GM12873 (cell line): ENCODE measurements around the gene CLRN3.

Experiments used
- CTCF ChIP-seq: IDR thresholded peaks from 2 replicates; pipeline ENCODE4 v1.5.1; 2012; ENCODE audit warnings: low read depth, mild to moderate bottlenecking, moderate library complexity, low read length, control low read depth; ENCODE audit not compliant: insufficient read depth; ENCODE audit errors: missing control alignments

CLRN3 gene

DNA sequence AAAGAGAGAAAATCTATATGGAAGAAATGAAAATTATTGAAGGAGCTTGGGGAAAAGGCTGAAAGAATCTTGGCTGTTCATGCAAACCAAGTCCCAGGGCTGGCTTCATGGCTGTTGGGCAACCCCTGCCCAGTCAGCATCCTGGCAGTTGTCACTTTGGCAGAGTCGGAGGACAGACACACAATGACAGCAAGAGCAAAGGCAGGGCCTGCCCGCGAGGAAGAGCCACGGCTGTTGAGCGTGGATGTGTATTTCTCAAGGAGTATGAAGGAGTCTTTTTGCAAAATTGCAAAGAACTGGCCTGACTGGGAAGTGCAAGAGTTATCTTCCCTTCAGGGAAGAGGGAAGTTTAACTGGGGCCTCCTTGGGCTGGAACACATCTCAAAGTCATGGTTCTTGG, 25.8 kb upstream of the CLRN3 start:
- TF ChIP-seq CTCF, result no peak

DNA sequence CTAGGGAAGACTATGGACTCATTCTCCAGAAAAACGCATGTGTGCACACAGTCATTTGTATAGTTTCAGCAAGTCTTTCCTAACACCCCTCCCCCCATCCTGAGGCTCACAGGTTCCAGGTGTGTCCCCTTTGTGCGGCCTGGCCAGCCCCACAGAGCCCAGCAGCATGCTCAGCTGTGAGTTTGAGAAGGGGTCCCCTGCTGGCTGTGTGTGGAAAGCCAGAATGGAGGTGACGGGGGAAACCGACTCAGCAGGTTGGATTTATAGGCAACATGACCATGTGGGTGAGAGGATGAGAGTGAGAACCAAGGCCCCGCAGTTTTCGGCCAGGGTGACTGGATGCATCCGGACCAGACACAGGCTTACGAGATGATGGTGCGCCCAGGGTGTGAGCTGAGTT, 24.1 kb upstream of the CLRN3 start:
- TF ChIP-seq CTCF, result no peak

- no peak for TF ChIP-seq CTCF
Observed at GRCh38 chr10:127915324-127915723, 22.6 kb upstream of the CLRN3 start.

DNA sequence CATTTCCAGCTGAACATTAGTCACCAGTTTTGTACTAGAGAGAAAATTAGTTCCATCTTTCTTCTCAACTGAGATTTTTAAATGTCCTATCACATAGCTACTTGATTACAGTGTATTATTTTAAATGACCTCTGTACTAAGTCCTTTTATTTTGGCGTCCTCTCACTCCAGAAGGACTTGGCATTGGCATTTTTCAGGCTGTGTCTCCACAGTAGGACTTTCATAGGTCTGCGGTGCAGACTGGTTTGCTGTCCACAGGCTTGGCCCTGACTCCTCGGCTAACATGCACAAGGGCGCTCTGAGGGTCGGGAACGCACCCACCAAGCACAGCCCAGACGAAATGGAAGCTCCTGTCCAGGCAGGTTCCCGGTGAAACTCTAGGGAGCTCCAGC, 20.6 kb upstream of the CLRN3 start:
- TF ChIP-seq CTCF, result no peak

- TF ChIP-seq CTCF, result no peak
Observed at GRCh38 chr10:127912607-127913367, 20.0 kb upstream of the CLRN3 start.

DNA sequence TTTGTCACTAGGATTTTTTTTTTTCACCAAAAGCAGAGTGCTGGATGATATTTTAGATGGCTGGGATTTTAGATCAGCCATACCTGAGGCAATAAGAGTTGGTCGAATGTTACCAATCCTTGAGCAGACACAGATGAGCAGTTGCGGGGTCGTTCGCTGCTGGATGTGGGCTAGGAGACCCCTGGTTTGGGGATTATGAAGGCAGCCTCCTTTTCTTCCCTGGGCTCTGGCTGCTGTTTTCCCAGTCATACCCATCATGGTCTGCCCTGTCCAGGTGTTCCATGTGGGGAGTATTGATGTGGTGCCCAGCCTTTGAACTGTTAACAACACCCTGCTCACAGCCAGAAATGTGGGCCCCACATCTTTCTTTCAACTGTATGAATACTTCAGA, 19.1 kb upstream of the CLRN3 start:
- no peak for TF ChIP-seq CTCF

- no peak for TF ChIP-seq CTCF
Observed at GRCh38 chr10:127911218-127911866, 18.6 kb upstream of the CLRN3 start.

GRCh38 chr10:127910464-127910770, 17.7 kb upstream of the CLRN3 start:
- no peak for TF ChIP-seq CTCF
